ENCODE results near the gene ATP8B3.

Gene ATP8B3

DNA sequence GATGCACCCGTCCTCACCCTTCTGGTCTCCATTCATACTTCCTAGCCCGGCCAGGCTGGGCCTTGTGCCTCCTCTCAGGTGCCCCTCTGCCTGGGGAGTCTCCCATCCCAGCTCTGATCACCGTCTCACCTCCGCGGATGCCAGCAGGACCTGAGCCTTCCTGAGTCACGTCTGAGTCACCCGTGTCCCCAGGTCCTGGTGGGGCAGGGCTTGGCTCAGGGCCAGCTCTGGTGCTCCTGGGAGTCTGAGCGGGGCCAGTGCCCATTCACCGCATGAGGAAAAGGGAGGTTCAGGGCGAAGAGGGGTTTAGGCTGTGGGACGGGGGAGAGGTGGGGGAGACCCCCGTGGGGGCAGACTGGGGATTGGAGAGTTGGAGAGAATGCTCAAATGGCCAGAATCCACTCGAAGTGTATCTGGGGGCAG is 593 bp downstream of the ATP8B3 start (continued):
- TF ChIP-seq, protein P1, sequence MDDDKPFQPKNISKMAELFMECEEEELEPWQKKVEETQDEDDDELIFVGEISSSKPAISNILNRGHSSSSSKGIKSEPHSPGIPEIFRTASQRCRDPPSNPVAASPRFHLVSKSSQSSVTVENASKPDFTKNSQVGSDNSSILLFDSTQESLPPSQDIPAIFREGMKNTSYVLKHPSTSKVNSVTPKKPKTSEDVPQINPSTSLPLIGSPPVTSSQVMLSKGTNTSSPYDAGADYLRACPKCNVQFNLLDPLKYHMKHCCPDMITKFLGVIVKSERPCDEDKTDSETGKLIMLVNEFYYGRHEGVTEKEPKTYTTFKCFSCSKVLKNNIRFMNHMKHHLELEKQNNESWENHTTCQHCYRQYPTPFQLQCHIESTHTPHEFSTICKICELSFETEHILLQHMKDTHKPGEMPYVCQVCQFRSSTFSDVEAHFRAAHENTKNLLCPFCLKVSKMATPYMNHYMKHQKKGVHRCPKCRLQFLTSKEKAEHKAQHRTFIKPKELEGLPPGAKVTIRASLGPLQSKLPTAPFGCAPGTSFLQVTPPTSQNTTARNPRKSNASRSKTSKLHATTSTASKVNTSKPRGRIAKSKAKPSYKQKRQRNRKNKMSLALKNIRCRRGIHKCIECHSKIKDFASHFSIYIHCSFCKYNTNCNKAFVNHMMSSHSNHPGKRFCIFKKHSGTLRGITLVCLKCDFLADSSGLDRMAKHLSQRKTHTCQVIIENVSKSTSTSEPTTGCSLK (tag by site-specific recombination; IDR thresholded peaks at IDR 0.05), result no peak
- TF ChIP-seq KLF1 (tag by site-specific recombination; IDR thresholded peaks at IDR 0.05) (peak; percentile 29; the same call in 1 of the 2 replicates), ZNF335 (tag by site-specific recombination; conservative IDR thresholded peaks at IDR 0.05) (peak; percentile 38), ZNF324 (tag by site-specific recombination; IDR thresholded peaks at IDR 0.05) (no peak), RBAK (tag by site-specific recombination; IDR thresholded peaks at IDR 0.05) (no peak), ZSCAN30 (tag by site-specific recombination; IDR thresholded peaks at IDR 0.05) (no peak), ZFP37 (tag by site-specific recombination; IDR thresholded peaks at IDR 0.05) (no peak; the same call in 1 of the 2 replicates), ZNF214 (tag by site-specific recombination; IDR thresholded peaks at IDR 0.05; ENCODE audit: borderline replicate concordance) (no peak), HOXA7 (CRISPR knock-in tag; IDR thresholded peaks at IDR 0.05; ENCODE audit: borderline replicate concordance) (no peak), ZNF302 (tag by site-specific recombination; IDR thresholded peaks at IDR 0.05; ENCODE audit: low read depth) (no peak), ZNF548 (tag by site-specific recombination; IDR thresholded peaks at IDR 0.05) (no peak), ZNF350 (tag by site-specific recombination; IDR thresholded peaks at IDR 0.05) (no peak), ZNF223 (tag by site-specific recombination; IDR thresholded peaks at IDR 0.05) (no peak), ZNF311 (tag by site-specific recombination; IDR thresholded peaks at IDR 0.05; ENCODE audit: borderline replicate concordance) (no peak), ZNF37A (tag by site-specific recombination; IDR thresholded peaks at IDR 0.05) (no peak), MEIS1 (CRISPR knock-in tag; IDR thresholded peaks at IDR 0.05; ENCODE audit: borderline replicate concordance) (no peak), ZNF184 (tag by site-specific recombination; IDR thresholded peaks at IDR 0.05) (peak; percentile 74; the same call in 1 of the 2 replicates), ZNF610 (tag by site-specific recombination; IDR thresholded peaks at IDR 0.05; ENCODE audit: borderline replicate concordance) (no peak), ZFP41 (tag by site-specific recombination; IDR thresholded peaks at IDR 0.05; ENCODE audit: borderline replicate concordance) (no peak), ZNF626 (tag by site-specific recombination; IDR thresholded peaks at IDR 0.05) (no peak), ZNF341 (tag by site-specific recombination; IDR thresholded peaks at IDR 0.05; ENCODE audit: low read depth) (no peak), ZNF266 (tag by site-specific recombination; IDR thresholded peaks at IDR 0.05; ENCODE audit: low read depth) (no peak), ZBTB17 (tag by site-specific recombination; IDR thresholded peaks at IDR 0.05) (no peak), ZNF10 (tag by site-specific recombination; IDR thresholded peaks at IDR 0.05) (peak; percentile 36; the same call in 1 of the 2 replicates), ZBTB20 (tag by site-specific recombination; IDR thresholded peaks at IDR 0.05) (no peak; the same call in 1 of the 2 replicates), ZBTB48 (tag by site-specific recombination; IDR thresholded peaks at IDR 0.05) (no peak), GLI2 (tag by site-specific recombination; IDR thresholded peaks at IDR 0.05; ENCODE audit: borderline replicate concordance, low read depth) (no peak), ZNF175 (tag by site-specific recombination; IDR thresholded peaks at IDR 0.05) (no peak), ZNF571 (tag by site-specific recombination; IDR thresholded peaks at IDR 0.05) (no peak), ZNF514 (tag by site-specific recombination; IDR thresholded peaks at IDR 0.05) (no peak), ZNF658 (tag by site-specific recombination; IDR thresholded peaks at IDR 0.05) (no peak), ZFP69B (tag by site-specific recombination; IDR thresholded peaks at IDR 0.05) (no peak), KLF16 (tag by site-specific recombination; IDR thresholded peaks at IDR 0.05) (no peak)
- TF ChIP-seq, protein P2, sequence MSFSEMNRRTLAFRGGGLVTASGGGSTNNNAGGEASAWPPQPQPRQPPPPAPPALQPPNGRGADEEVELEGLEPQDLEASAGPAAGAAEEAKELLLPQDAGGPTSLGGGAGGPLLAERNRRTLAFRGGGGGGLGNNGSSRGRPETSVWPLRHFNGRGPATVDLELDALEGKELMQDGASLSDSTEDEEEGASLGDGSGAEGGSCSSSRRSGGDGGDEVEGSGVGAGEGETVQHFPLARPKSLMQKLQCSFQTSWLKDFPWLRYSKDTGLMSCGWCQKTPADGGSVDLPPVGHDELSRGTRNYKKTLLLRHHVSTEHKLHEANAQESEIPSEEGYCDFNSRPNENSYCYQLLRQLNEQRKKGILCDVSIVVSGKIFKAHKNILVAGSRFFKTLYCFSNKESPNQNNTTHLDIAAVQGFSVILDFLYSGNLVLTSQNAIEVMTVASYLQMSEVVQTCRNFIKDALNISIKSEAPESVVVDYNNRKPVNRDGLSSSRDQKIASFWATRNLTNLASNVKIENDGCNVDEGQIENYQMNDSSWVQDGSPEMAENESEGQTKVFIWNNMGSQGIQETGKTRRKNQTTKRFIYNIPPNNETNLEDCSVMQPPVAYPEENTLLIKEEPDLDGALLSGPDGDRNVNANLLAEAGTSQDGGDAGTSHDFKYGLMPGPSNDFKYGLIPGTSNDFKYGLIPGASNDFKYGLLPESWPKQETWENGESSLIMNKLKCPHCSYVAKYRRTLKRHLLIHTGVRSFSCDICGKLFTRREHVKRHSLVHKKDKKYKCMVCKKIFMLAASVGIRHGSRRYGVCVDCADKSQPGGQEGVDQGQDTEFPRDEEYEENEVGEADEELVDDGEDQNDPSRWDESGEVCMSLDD (tag by site-specific recombination; IDR thresholded peaks at IDR 0.05), result peak; percentile 84
- TF ChIP-seq, protein P3, sequence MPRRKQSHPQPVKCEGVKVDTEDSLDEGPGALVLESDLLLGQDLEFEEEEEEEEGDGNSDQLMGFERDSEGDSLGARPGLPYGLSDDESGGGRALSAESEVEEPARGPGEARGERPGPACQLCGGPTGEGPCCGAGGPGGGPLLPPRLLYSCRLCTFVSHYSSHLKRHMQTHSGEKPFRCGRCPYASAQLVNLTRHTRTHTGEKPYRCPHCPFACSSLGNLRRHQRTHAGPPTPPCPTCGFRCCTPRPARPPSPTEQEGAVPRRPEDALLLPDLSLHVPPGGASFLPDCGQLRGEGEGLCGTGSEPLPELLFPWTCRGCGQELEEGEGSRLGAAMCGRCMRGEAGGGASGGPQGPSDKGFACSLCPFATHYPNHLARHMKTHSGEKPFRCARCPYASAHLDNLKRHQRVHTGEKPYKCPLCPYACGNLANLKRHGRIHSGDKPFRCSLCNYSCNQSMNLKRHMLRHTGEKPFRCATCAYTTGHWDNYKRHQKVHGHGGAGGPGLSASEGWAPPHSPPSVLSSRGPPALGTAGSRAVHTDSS (tag by site-specific recombination; IDR thresholded peaks at IDR 0.05), result no peak

Measured in HEK293 (cell line).